ENCODE measurements around the gene MYO3B.

Gene MYO3B

DNA sequence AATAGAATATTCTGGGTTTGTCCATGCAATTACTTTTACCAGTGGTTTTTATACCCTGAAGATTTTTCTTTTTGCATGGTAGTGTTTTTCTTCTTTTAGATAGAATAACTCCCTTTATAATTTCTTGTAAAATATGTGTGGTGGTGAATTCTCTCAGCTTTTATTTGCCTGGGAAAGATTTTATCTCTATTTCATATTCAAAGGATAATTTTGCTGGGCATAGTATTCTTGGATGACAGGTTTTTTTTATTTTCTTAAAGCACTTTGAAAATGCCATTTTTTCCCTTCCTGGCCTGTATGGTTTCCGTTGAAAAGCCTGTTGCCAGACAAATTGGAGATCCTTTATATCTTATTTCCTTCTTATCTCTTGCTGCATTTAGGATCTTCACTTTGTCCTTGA, 113.5 kb downstream of the MYO3B start:
- no peaks in the 10 kb centered on the region for H3K27me3 ChIP-seq (replicated peaks; ENCODE audit: control insufficient read depth, insufficient read depth, low read length)
- H3K4me3 ChIP-seq (replicated peaks; ENCODE audit: low read depth, low read length) = no peak overlapping the region
- no peak for DNase-seq (ENCODE audit: extremely low read depth, insufficient read length)
- no peaks in the 10 kb centered on the region for H3K36me3 ChIP-seq (ENCODE audit: control insufficient read depth, insufficient read depth, low read length)
- TF ChIP-seq, protein P1, sequence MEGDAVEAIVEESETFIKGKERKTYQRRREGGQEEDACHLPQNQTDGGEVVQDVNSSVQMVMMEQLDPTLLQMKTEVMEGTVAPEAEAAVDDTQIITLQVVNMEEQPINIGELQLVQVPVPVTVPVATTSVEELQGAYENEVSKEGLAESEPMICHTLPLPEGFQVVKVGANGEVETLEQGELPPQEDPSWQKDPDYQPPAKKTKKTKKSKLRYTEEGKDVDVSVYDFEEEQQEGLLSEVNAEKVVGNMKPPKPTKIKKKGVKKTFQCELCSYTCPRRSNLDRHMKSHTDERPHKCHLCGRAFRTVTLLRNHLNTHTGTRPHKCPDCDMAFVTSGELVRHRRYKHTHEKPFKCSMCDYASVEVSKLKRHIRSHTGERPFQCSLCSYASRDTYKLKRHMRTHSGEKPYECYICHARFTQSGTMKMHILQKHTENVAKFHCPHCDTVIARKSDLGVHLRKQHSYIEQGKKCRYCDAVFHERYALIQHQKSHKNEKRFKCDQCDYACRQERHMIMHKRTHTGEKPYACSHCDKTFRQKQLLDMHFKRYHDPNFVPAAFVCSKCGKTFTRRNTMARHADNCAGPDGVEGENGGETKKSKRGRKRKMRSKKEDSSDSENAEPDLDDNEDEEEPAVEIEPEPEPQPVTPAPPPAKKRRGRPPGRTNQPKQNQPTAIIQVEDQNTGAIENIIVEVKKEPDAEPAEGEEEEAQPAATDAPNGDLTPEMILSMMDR (IDR thresholded peaks at IDR 0.05; ENCODE audit: insufficient read depth, low read length, poor library complexity, severe bottlenecking) = no peak

DNA sequence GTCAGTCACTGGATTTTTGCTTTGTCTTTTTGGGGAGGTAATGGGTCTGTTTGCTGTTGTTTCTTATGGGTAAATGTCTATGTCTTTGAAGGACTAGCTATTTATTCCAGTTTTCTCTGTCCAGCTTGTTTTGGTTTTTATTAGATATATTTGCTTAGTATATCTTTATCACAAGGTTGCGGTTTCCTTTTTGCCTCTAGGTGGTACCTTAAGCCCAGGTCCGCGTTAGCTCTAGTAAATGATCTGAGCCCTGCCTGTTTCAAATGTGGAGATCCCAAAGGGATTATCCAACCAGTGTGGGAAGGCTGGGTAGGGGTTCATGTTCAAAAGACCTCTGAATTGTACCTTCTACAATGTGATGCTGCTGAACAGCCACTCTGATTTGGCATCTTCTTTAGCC, 114.5 kb downstream of the MYO3B start:
- DNase-seq (ENCODE audit: extremely low read depth, insufficient read length) = no peak
- TF ChIP-seq, protein P1 (IDR thresholded peaks at IDR 0.05; ENCODE audit: insufficient read depth, low read length, poor library complexity, severe bottlenecking) = no peak
- Histone ChIP-seq H3K27me3 (replicated peaks; ENCODE audit: control insufficient read depth, insufficient read depth, low read length) (no peaks in the 10 kb centered on the region), H3K36me3 (ENCODE audit: control insufficient read depth, insufficient read depth, low read length) (no peaks in the 10 kb centered on the region), H3K4me3 (replicated peaks; ENCODE audit: low read depth, low read length) (no peak overlapping the region)

DNA sequence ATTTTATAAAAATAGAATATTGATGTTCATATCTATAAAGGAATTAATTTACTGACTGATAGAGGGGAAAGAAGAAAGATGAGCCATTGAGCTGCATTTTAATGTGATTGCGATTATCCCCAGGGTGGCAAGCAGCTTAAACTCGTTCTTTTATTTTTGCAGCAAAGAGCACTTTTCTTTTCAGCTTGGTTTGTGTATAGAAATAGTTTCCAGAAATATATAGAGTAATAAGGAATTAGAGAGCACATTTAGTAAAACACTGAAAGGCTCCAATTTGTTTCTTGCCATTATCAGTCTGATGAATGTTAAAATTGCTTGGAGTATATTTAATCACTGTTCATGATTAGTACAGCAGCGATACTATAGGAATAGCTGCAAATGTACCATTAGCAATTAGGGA, 119.5 kb downstream of the MYO3B start:
- TF ChIP-seq, protein P1 (IDR thresholded peaks at IDR 0.05; ENCODE audit: insufficient read depth, low read length, poor library complexity, severe bottlenecking) = no peak
- DNase-seq (ENCODE audit: extremely low read depth, insufficient read length) = no peak

DNA sequence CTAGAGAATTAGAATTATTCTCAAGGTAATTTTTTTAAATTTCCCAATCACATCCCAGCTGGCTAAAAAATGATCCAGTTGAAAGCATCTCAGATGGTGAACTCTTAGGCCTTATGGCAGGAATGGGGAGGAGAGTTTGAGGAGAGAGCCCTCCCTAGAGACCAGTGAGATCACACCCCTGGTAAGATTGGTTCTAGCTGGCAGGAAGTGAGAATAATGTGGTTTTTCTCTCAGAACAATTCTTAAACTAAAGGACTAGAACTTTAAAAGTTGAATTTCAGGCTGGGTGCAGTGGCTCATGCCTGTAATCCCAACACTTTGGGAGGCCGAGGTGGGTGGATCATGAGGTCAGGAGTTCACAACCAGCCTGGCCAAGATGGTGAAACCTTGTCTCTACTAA, 120.2 kb downstream of the MYO3B start:
- peak; percentile 15 for DNase-seq (ENCODE audit: extremely low read depth, insufficient read length)
- Histone ChIP-seq H3K36me3 (ENCODE audit: control insufficient read depth, insufficient read depth, low read length) (no peaks in the 10 kb centered on the region), H3K4me3 (replicated peaks; ENCODE audit: low read depth, low read length) (no peak overlapping the region), H3K27me3 (replicated peaks; ENCODE audit: control insufficient read depth, insufficient read depth, low read length) (no peaks in the 10 kb centered on the region)
- TF ChIP-seq, protein P1 (IDR thresholded peaks at IDR 0.05; ENCODE audit: insufficient read depth, low read length, poor library complexity, severe bottlenecking) = no peak

More for the DNA sequence above, 119.5 kb downstream of the MYO3B start:
- Histone ChIP-seq H3K36me3 (ENCODE audit: control insufficient read depth, insufficient read depth, low read length) (no peaks in the 10 kb centered on the region), H3K27me3 (replicated peaks; ENCODE audit: control insufficient read depth, insufficient read depth, low read length) (no peaks in the 10 kb centered on the region), H3K4me3 (replicated peaks; ENCODE audit: low read depth, low read length) (no peak overlapping the region)

DNA sequence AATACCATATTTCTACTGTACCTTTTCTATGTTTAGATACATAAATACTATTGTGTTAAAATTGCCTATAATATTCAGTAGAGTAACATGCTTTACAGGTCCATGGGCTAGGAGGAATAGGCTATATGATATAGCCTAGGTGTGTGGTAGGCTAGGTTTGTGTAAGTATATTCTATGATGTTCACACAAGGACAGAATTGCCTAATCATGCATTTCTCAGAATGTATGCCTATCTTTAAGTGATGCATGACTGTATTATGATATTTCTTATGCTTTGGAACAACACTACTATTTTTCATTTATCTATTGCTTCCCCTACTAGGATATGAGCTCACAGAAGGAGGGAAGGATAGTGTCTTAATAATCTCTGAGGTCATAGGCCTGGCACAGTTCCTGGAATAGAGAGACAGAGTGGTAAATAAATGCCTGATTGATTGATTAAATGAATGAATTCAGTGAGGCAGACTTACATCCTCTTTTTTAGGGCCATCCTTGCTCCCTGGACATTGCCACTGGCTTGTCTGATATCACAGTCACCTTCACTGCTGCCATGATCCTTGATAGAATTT, 121.0 kb downstream of the MYO3B start:
- DNase-seq (ENCODE audit: extremely low read depth, insufficient read length) = no peak
- H3K27me3 ChIP-seq (replicated peaks; ENCODE audit: control insufficient read depth, insufficient read depth, low read length) = no peaks in the 10 kb centered on the region
- no peak overlapping the region for H3K4me3 ChIP-seq (replicated peaks; ENCODE audit: low read depth, low read length)
- H3K36me3 ChIP-seq (ENCODE audit: control insufficient read depth, insufficient read depth, low read length) = no peaks in the 10 kb centered on the region
- TF ChIP-seq, protein P1 (IDR thresholded peaks at IDR 0.05; ENCODE audit: insufficient read depth, low read length, poor library complexity, severe bottlenecking) = no peak

DNA sequence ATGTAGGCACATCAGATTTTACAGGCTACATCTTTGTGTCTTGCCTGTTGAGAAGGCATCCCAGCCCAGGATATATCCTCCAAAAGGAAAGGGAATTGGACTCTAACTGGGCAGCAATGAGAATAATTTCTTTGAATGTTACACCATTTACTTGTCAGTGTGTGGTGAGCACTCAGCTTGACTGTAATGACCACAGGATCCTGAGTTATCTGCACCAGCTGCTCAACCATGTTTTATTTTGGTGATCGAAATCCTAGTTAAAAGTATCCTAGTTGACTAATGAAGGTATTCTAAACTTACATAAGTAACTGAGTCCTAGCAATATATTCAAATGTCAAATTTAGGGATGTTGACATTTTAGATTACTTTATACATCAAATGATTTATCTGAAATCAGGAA, 123.0 kb downstream of the MYO3B start:
- TF ChIP-seq, protein P1 (IDR thresholded peaks at IDR 0.05; ENCODE audit: insufficient read depth, low read length, poor library complexity, severe bottlenecking) = no peak
- H3K4me3 ChIP-seq (replicated peaks; ENCODE audit: low read depth, low read length) = no peak overlapping the region

More for the DNA sequence above, 123.0 kb downstream of the MYO3B start:
- DNase-seq (ENCODE audit: extremely low read depth, insufficient read length) = no peak
- Histone ChIP-seq H3K27me3 (replicated peaks; ENCODE audit: control insufficient read depth, insufficient read depth, low read length) (no peaks in the 10 kb centered on the region), H3K36me3 (ENCODE audit: control insufficient read depth, insufficient read depth, low read length) (no peaks in the 10 kb centered on the region)
